K562 (cell line): ENCODE results near the gene DNAJC25. TPM values are rescaled to one million over a fixed set of nuclear protein-coding genes. Genes with fewer than 3 reads are reported as not detected.

Experiments used
- ATAC-seq: fragments of 200-7000 bp; cut with Tn5 transposase; 3 replicates; pipeline ENCODE4 v1.9.1; 2020; ENCODE audit warnings: moderate library complexity
- BruUV-seq: library from RNA; stranded (reverse); fragments of 400-500 nt; replicated peaks from 2 replicates; lab custom pipeline; 2021; lab: Mats Ljungman, UMichigan
- CTCF ChIA-PET: fragments of 300-600 bp; formaldehyde crosslinking; extraction: SDS; loops from one replicate; lab custom pipeline; 2021; ENCODE audit warnings: low intra/inter-chr PET ratio; lab: Yijun Ruan, JAX
- POLR2A ChIA-PET: fragments of 300-600, 350-650 bp; sonication (Branson Sonifier 250); formaldehyde crosslinking; extraction: SDS; loops from one replicate; lab custom pipeline; 2021; ENCODE audit warnings: antibody characterized with exemption, inconsistent platforms; lab: Yijun Ruan, JAX
- DNase-seq, 4 experiments: peaks; one replicate each; pipeline versions ENCODE4 v3.0.0 to v3.0.0-alpha.2; 2011 to 2018; ENCODE audit warnings: low spot score in 3 of 4, mixed read lengths in 3 of 4; ENCODE audit errors: extremely low read depth in 1 of 4
- FAIRE-seq: peaks from 2 replicates; lab custom pipeline; 2011; peaks lifted over from hg19 to GRCh38; lab: Jason Lieb, UNC
- H2AFZ ChIP-seq: 2 replicates; pipeline ENCODE4 v1.6.0; 2011; ENCODE audit warnings: low read depth, low read length, control low read depth, inconsistent platforms
- H3K27ac ChIP-seq: fragments of 200-600 bp; 3 replicates; pipeline ENCODE4 v1.8.0; 2011; ENCODE audit warnings: low read depth, mild to moderate bottlenecking, control low read depth, inconsistent platforms, low read length, moderate library complexity, mixed read lengths; ENCODE audit errors: extremely low read depth
- H3K27me3 ChIP-seq, 2 experiments: fragments of 300-600 bp in 1 of 2; 2 replicates in 1 of 2; 3 replicates in 1 of 2; pipeline versions ENCODE4 v1.6.0 to v1.8.0; 2011; ENCODE audit warnings: inconsistent platforms in 2 of 2, low read length in 2 of 2, mild to moderate bottlenecking in 1 of 2, mixed read lengths in 1 of 2, moderate library complexity in 1 of 2; ENCODE audit not compliant: control insufficient read depth in 2 of 2, insufficient read depth in 2 of 2
- H3K36me3 ChIP-seq: fragments of 300-600 bp; 3 replicates; pipeline ENCODE4 v1.8.0; 2011; ENCODE audit warnings: mild to moderate bottlenecking, low read length, inconsistent platforms; ENCODE audit not compliant: control insufficient read depth, insufficient read depth
- H3K4me1 ChIP-seq, 2 experiments: fragments of 200-600 bp in 1 of 2; replicated peaks in 1 of 2; 2 replicates in 1 of 2; 3 replicates in 1 of 2; pipeline versions ENCODE4 v1.5.1 to v1.8.0; 2011; ENCODE audit warnings: inconsistent platforms in 2 of 2, low read length in 2 of 2, mild to moderate bottlenecking in 1 of 2, mixed read lengths in 1 of 2, moderate library complexity in 1 of 2; ENCODE audit not compliant: control insufficient read depth in 2 of 2, insufficient read depth in 2 of 2
- H3K4me2 ChIP-seq: 2 replicates; pipeline ENCODE4 v1.6.1; 2011; ENCODE audit warnings: low read length, control low read depth, inconsistent platforms, mixed read lengths; ENCODE audit not compliant: insufficient read depth
- H3K4me3 ChIP-seq: fragments of 200-600 bp; sonication (generic), shearing (Covaris generic); 2 replicates; pipeline ENCODE4 v1.5.1; 2016; ENCODE audit warnings: control low read depth, inconsistent platforms
- H3K79me2 ChIP-seq: fragments of 200-600 bp; 3 replicates; pipeline ENCODE4 v1.8.0; 2011; ENCODE audit warnings: low read length, inconsistent platforms; ENCODE audit not compliant: control insufficient read depth, insufficient read depth
- H3K9ac ChIP-seq, 2 experiments: 2 replicates each; pipeline versions ENCODE4 v1.6.0 to v1.6.1; 2011; ENCODE audit warnings: low read depth in 2 of 2, low read length in 2 of 2, control low read depth in 1 of 2, inconsistent platforms in 1 of 2, mild to moderate bottlenecking in 1 of 2, mixed read lengths in 1 of 2; ENCODE audit not compliant: insufficient read depth in 1 of 2
- H3K9me1 ChIP-seq: one replicate; pipeline ENCODE4 v1.6.0; 2011; ENCODE audit warnings: inconsistent platforms, mild to moderate bottlenecking, low read length, moderate library complexity; ENCODE audit not compliant: control insufficient read depth, insufficient read depth
- H3K9me3 ChIP-seq: replicated peaks from 2 replicates; pipeline ENCODE4 v1.5.1; 2011; ENCODE audit warnings: low read depth, low read length, inconsistent platforms; ENCODE audit not compliant: control insufficient read depth, insufficient read depth
- H4K20me1 ChIP-seq: replicated peaks from 2 replicates; pipeline ENCODE4 v1.6.1; 2011; ENCODE audit warnings: low read length, inconsistent platforms, mixed read lengths; ENCODE audit not compliant: control insufficient read depth, insufficient read depth
- CBFA2T2 ChIP-seq: fragments of 450-650 bp; conservative IDR thresholded peaks from 2 replicates; pipeline ENCODE4 v1.6.1; 2017; ENCODE audit warnings: mild to moderate bottlenecking
- EHMT2 ChIP-seq: fragments of 450-650 bp; IDR thresholded peaks from 2 replicates; pipeline ENCODE4 v1.6.1; 2018; ENCODE audit warnings: antibody characterized with exemption
- NCOA1 ChIP-seq: fragments of 450-650 bp; IDR thresholded peaks from 2 replicates; pipeline ENCODE4 v1.6.1; 2016; ENCODE audit warnings: low read depth
- NEUROD1 ChIP-seq: fragments of 150-350 bp; IDR thresholded peaks from 2 replicates; pipeline ENCODE4 v1.6.1; 2014; ENCODE audit warnings: borderline replicate concordance, low read length, low read depth; ENCODE audit not compliant: partially characterized antibody
- SIN3B ChIP-seq: fragments of 450-650 bp; IDR thresholded peaks from 2 replicates; pipeline ENCODE4 v1.6.1; 2017; ENCODE audit warnings: low read depth, mild to moderate bottlenecking, moderate library complexity
- ZC3H4 ChIP-seq: sonication (generic); formaldehyde crosslinking; IDR thresholded peaks from 2 replicates; pipeline ENCODE4 v1.9.0; 2021; ENCODE audit warnings: missing genetic modification reagents, borderline replicate concordance
- ZFP36 ChIP-seq: fragments of 150-350 bp; IDR thresholded peaks from 2 replicates; pipeline ENCODE4 v1.6.1; 2018; ENCODE audit warnings: low read length, low read depth; ENCODE audit not compliant: partially characterized antibody
- ZNF274 ChIP-seq: IDR thresholded peaks from 2 replicates; pipeline ENCODE4 v1.6.1; 2011; ENCODE audit warnings: low read depth, mild to moderate bottlenecking, low read length, moderate library complexity, borderline replicate concordance
- WGBS: fragments of 100-300 bp; shearing (Covaris generic); methylation state at CpG from one replicate; pipeline ENCODE4 v1.1.6; 2016; ENCODE audit warnings: low coverage, mixed read lengths; ENCODE audit not compliant: insufficient coverage; ENCODE audit errors: missing lambda C conversion rate; 5-methylcytosine and 5-hydroxymethylcytosine counted together
- in situ Hi-C: fragments of 300-500 bp; cut with MboI; formaldehyde crosslinking; loops from 4 replicates; pipeline ENCODE4 v1.15.0; 2018; ENCODE audit warnings: inconsistent platforms, mixed read lengths
- intact Hi-C: fragments of 100-400 bp; cut with micrococcal nuclease; formaldehyde crosslinking; loops from 2 replicates; pipeline ENCODE4 v1.14.2; 2022
- polyA plus RNA-seq, 8 experiments: library from polyadenylated mRNA; depleted of rRNA in 4 of 8; stranded (reverse) in 5 of 8; unstranded in 3 of 8; fragments of >200 nt; fragmentation: Nextera tagmentation in 2 of 8; fragmentation: Illumina TruSeq in 1 of 8; extraction: Ambion mirVana in 2 of 8; extraction: Trizol in 1 of 8; gene quantifications; 2 replicates each; pipeline versions ENCODE4 v1.2.1 to v1.2.3, GENCODE V29; 2011 to 2014; ENCODE audit warnings: inconsistent platforms in 1 of 8, missing spikeins in 1 of 8
- total RNA-seq, 7 experiments: library from RNA; depleted of rRNA in 6 of 7; stranded (reverse); fragments of >200 nt in 6 of 7; fragmentation: Illumina TruSeq in 2 of 7; extraction: Trizol in 2 of 7; gene quantifications; 2 replicates each; pipeline versions ENCODE4 v1.2.1 to v1.2.3, GENCODE V29; 2011 to 2021; ENCODE audit warnings: low replicate concordance in 1 of 7

DNAJC25 gene
- total and polyA plus RNA-seq, 9 of the 15 experiments (the other 6 are each of a cell fraction or from before 2014, with no cell fraction given) = 3.7 to 11.2 (median 7.1) TPM

GRCh38 chr9:111659691-111660090 lies 28.6 kb downstream of the DNAJC25 start:
- DNase-seq (no peak), ATAC-seq (no peak), FAIRE-seq (no peak)
- Histone ChIP-seq H3K27ac (no peak overlapping the region), H3K79me2 (peaks cover 17% of the 10 kb centered on the region; the same call in 2 of the 3 replicates), H3K4me3 (no peak overlapping the region), H3K9me3 (no peaks in the 10 kb centered on the region), H2AFZ (no peak overlapping the region), H3K9me1 (no peaks in the 10 kb centered on the region), H3K9ac (no peak overlapping the region), H3K4me2 (no peak overlapping the region), H3K36me3 (peaks cover 8% of the 10 kb centered on the region; the same call in 1 of the 3 replicates), H3K4me1 (peaks cover 15 to 23% of the 10 kb centered on the region in 2 experiments; a peak in 4 of 5 replicates), H3K27me3 (no peaks in the 10 kb centered on the region), H4K20me1 (no peaks in the 10 kb centered on the region)
- intact Hi-C loops = no loop called here
- POLR2A ChIA-PET = interaction anchor here (0.5 kb wide), 1 partner anchor 21 kb away, joined by 4 read pairs; no protein-coding TSS in a partner anchor
- CTCF ChIA-PET = no interaction called here
- BruUV-seq = no TSS peak
- no peak for TF ChIP-seq CBFA2T2
- TF ChIP-seq SIN3B = no peak
- no peak for TF ChIP-seq EHMT2
- no peak for TF ChIP-seq ZC3H4 (CRISPR knock-in tag)
- TF ChIP-seq NCOA1 = no peak
- no peak for TF ChIP-seq NEUROD1
- TF ChIP-seq ZNF274 = no peak
- TF ChIP-seq ZFP36 = no peak
- in situ Hi-C loops = no loop called here
- 63% methylated on average over 3 of the region's 3 CpGs for WGBS
